ENCODE measurements around the gene C2CD3.

C2CD3 gene

DNA sequence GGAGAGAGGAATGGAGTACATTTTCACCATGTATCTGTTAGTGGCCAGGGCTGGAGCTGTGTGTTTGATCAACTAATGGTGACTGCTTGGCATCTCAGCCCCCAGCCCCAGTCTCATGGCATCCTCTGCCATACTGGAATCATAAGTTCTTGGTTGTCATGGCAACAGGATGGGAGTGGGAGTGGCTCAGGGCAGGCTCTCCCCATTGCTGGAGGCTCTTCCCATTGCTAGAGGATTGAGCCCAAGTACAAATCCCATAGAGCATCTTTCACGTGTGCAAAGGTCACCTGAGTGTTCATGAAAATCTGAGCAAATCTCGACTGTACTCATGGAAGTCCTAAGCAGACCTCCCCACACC is 205.1 kb downstream of the C2CD3 start:
- TF ChIP-seq, protein P1, sequence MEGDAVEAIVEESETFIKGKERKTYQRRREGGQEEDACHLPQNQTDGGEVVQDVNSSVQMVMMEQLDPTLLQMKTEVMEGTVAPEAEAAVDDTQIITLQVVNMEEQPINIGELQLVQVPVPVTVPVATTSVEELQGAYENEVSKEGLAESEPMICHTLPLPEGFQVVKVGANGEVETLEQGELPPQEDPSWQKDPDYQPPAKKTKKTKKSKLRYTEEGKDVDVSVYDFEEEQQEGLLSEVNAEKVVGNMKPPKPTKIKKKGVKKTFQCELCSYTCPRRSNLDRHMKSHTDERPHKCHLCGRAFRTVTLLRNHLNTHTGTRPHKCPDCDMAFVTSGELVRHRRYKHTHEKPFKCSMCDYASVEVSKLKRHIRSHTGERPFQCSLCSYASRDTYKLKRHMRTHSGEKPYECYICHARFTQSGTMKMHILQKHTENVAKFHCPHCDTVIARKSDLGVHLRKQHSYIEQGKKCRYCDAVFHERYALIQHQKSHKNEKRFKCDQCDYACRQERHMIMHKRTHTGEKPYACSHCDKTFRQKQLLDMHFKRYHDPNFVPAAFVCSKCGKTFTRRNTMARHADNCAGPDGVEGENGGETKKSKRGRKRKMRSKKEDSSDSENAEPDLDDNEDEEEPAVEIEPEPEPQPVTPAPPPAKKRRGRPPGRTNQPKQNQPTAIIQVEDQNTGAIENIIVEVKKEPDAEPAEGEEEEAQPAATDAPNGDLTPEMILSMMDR (IDR thresholded peaks at IDR 0.05; ENCODE audit: low read depth, low read length): no peak
- H3K4me3 ChIP-seq (ENCODE audit: low read depth, low read length): no peak overlapping the region

DNA sequence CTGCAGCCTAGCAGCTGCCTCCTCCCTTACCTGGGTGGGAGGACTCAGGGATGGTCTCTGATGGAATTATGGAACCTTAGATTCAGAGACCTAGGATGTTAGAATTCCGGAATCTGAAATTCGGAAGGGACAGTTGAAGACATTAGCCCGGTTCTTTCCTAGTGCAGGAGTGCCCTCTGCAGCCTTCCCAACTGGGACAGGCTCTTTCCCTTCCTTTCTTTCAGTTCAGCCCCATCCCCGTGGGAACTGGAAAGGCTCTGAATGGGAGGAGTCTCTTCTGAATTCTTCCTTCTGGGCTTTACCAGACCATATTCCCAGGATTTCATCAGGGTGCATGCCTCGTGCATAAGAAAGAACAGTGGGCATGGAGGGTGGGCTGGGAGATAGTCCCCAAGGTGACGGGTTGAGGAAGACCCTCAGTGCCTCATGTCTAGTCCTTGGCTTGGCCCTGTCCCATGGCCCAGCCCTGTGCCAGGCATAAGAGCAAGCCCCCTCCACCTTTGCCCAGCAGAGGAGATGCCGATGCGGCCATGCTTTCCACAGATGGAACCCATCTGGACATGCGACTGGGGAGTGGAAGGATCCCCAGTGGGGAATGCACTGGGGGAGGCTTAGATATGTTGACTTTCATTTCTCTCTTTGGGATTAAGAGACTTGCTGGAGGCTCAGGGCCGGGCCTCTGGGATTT is 205.6 kb downstream of the C2CD3 start:
- TF ChIP-seq, protein P1 (IDR thresholded peaks at IDR 0.05; ENCODE audit: low read depth, low read length): no peak
- no peak overlapping the region for H3K4me3 ChIP-seq (ENCODE audit: low read depth, low read length)

DNA sequence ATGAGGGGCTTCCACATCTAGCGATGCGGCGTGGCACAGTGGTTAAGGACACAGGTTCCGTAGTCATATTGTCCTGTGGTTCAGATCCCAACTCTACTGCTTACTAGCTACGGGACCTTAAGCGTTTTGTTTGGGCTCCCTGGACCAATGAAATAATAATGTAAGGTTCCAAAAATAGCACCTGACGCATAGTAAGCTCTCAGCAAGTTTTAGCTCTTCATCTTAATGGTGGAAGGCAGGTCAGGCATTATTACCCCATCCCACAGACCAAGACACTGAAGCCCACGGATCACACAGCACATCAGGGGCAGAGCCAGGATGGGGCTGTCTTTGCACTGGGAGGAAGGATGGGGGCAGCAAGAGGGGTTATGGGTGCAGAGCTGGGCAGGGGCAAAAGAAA is 206.9 kb downstream of the C2CD3 start:
- H3K4me3 ChIP-seq (ENCODE audit: low read depth, low read length): no peak overlapping the region
- TF ChIP-seq, protein P1 (IDR thresholded peaks at IDR 0.05; ENCODE audit: low read depth, low read length): no peak

Measured in WI38 (cell line).